DMS 273 (cell line): Measurements from ENCODE around the gene C13orf42.

Experiments used
- DNase-seq: peaks from one replicate; lab custom pipeline; 2025; ENCODE audit not compliant: unreplicated experiment; lab: John Stamatoyannopoulos, UW

Gene C13orf42

GRCh38 chr13:51067210-51067701 is 43.8 kb downstream of the C13orf42 start:
- DNase-seq, result peak; percentile 64

GRCh38 chr13:51066091-51066831 is 44.8 kb downstream of the C13orf42 start:
- DNase-seq, result peak; percentile 16

GRCh38 chr13:51065372-51066090 is 45.5 kb downstream of the C13orf42 start:
- DNase-seq, result no peak

- DNase-seq, result no peak
Measured at GRCh38 chr13:51064753-51065152, 46.3 kb downstream of the C13orf42 start.

GRCh38 chr13:51063909-51064308 is 47.2 kb downstream of the C13orf42 start:
- DNase-seq, result no peak

- DNase-seq, result no peak
Measured at GRCh38 chr13:51058461-51059167, 52.5 kb downstream of the C13orf42 start.

- no peak for DNase-seq
Measured at GRCh38 chr13:51057906-51058305, 53.2 kb downstream of the C13orf42 start.

GRCh38 chr13:51057001-51057400 is 54.1 kb downstream of the C13orf42 start:
- DNase-seq, result no peak

GRCh38 chr13:51052581-51052980 is 58.5 kb downstream of the C13orf42 start:
- no peak for DNase-seq

- no peak for DNase-seq
Measured at GRCh38 chr13:51050021-51050830, 60.8 kb downstream of the C13orf42 start.

GRCh38 chr13:51048616-51049015 is 62.5 kb downstream of the C13orf42 start:
- no peak for DNase-seq

- no peak for DNase-seq
Measured at GRCh38 chr13:51048166-51048461, 63.0 kb downstream of the C13orf42 start.

- no peak for DNase-seq
Measured at GRCh38 chr13:51047434-51048165, 63.5 kb downstream of the C13orf42 start.

- no peak for DNase-seq
Measured at GRCh38 chr13:51045451-51045850, 65.6 kb downstream of the C13orf42 start.

- no peak for DNase-seq
Measured at GRCh38 chr13:51044023-51044665, 66.9 kb downstream of the C13orf42 start.

- DNase-seq, result no peak
Measured at GRCh38 chr13:51043310-51043709, 67.8 kb downstream of the C13orf42 start.

GRCh38 chr13:51041710-51042109 is 69.4 kb downstream of the C13orf42 start:
- DNase-seq, result no peak

GRCh38 chr13:51041126-51041525 is 69.9 kb downstream of the C13orf42 start:
- peak; percentile 88 for DNase-seq

GRCh38 chr13:51040431-51040830 is 70.6 kb downstream of the C13orf42 start:
- DNase-seq, result no peak

- no peak for DNase-seq
Measured at GRCh38 chr13:51036418-51036817, 74.7 kb downstream of the C13orf42 start.
